Measurements from ENCODE around the gene PSMB10. TPM values are rescaled to one million over a fixed set of nuclear protein-coding genes. Genes with fewer than 3 reads are reported as not detected.
"Not testable (repeated sequence)": the region's sequence is repeated elsewhere in the genome, so short reads cannot be mapped to it uniquely, and the experiment has no call there.

The PSMB10 gene
- total RNA-seq, 2 experiments from 2014 or later = 220 to 246 TPM

- no peak for DNase-seq
- POLR2A ChIA-PET = no interaction called here
- no peak for ATAC-seq (ENCODE audit: low read depth)
Observed at GRCh38 chr16:67923414-67924116, 13.1 kb downstream of the PSMB10 start.

GRCh38 chr16:67922740-67923139 is 13.9 kb downstream of the PSMB10 start:
- Mint-ChIP-seq H3K36me3 (no peaks in the 10 kb centered on the region), H3K9me3 (no peaks in the 10 kb centered on the region), H3K27me3 (no peaks in the 10 kb centered on the region), H3K27ac (no peak overlapping the region), H3K4me3 (no peak overlapping the region), H3K4me1 (peaks cover 12% of the 10 kb centered on the region)
- ATAC-seq (ENCODE audit: low read depth) (no peak), DNase-seq (no peak)
- POLR2A ChIA-PET = no interaction called here

More at GRCh38 chr16:67923414-67924116, 13.1 kb downstream of the PSMB10 start:
- Mint-ChIP-seq H3K27me3 (no peaks in the 10 kb centered on the region), H3K4me1 (peaks cover 6% of the 10 kb centered on the region), H3K36me3 (peaks cover 1% of the 10 kb centered on the region), H3K27ac (no peak overlapping the region), H3K4me3 (no peak overlapping the region), H3K9me3 (no peaks in the 10 kb centered on the region)

- Mint-ChIP-seq H3K9me3 (no peaks in the 10 kb centered on the region), H3K36me3 (no peaks in the 10 kb centered on the region), H3K27me3 (no peaks in the 10 kb centered on the region), H3K4me1 (peaks cover 17% of the 10 kb centered on the region), H3K27ac (peak overlapping the region; percentile 56), H3K4me3 (no peak overlapping the region)
- POLR2A ChIA-PET = no interaction called here
- ATAC-seq (ENCODE audit: low read depth) (no peak), DNase-seq (no peak)
Observed at GRCh38 chr16:67922221-67922620, 14.4 kb downstream of the PSMB10 start.

GRCh38 chr16:67919622-67920221 is 16.9 kb downstream of the PSMB10 start:
- no peak for DNase-seq
- POLR2A ChIA-PET = no interaction called here
- no peak for ATAC-seq (ENCODE audit: low read depth)
- Mint-ChIP-seq H3K27ac (no peak overlapping the region), H3K9me3 (no peaks in the 10 kb centered on the region), H3K27me3 (no peaks in the 10 kb centered on the region), H3K4me1 (peaks cover 18% of the 10 kb centered on the region), H3K4me3 (no peak overlapping the region), H3K36me3 (peaks cover 2% of the 10 kb centered on the region)

- Mint-ChIP-seq H3K4me3 (no peak overlapping the region), H3K27me3 (no peaks in the 10 kb centered on the region), H3K27ac (peak overlapping the region; percentile 78), H3K36me3 (peaks cover 3% of the 10 kb centered on the region), H3K9me3 (no peaks in the 10 kb centered on the region), H3K4me1 (peaks cover 17% of the 10 kb centered on the region)
- no peak for DNase-seq
- ATAC-seq (ENCODE audit: low read depth) = peak; percentile 82
- POLR2A ChIA-PET = no interaction called here
Observed at GRCh38 chr16:67917852-67918236, 18.8 kb downstream of the PSMB10 start.

- POLR2A ChIA-PET = no interaction called here
Observed at GRCh38 chr16:67917140-67917851, 19.4 kb downstream of the PSMB10 start.

GRCh38 chr16:67915831-67916723 is 20.6 kb downstream of the PSMB10 start:
- Mint-ChIP-seq H3K4me1 (peaks cover 12% of the 10 kb centered on the region), H3K9me3 (no peaks in the 10 kb centered on the region), H3K36me3 (peaks cover 3% of the 10 kb centered on the region), H3K27ac (no peak overlapping the region), H3K4me3 (no peak overlapping the region), H3K27me3 (no peaks in the 10 kb centered on the region)
- POLR2A ChIA-PET = interaction anchor here (1.1 kb wide), 1 partner anchor 19 kb away, joined by 4 read pairs; no protein-coding TSS in a partner anchor
- ATAC-seq (ENCODE audit: low read depth) (no peak), DNase-seq (no peak)

More at GRCh38 chr16:67917140-67917851, 19.4 kb downstream of the PSMB10 start:
- ATAC-seq (ENCODE audit: low read depth) = no peak
- no peak for DNase-seq
- Mint-ChIP-seq H3K27me3 (no peaks in the 10 kb centered on the region), H3K4me1 (peaks cover 14% of the 10 kb centered on the region), H3K9me3 (no peaks in the 10 kb centered on the region), H3K4me3 (no peak overlapping the region), H3K36me3 (peaks cover 3% of the 10 kb centered on the region), H3K27ac (peak overlapping the region; percentile 78)

- H3K4me3 Mint-ChIP-seq = not testable (repeated sequence)
- POLR2A ChIA-PET = interaction anchor here (1.1 kb wide), 1 partner anchor 20 kb away, joined by 4 read pairs; no protein-coding TSS in a partner anchor
Observed at GRCh38 chr16:67915496-67915769, 21.2 kb downstream of the PSMB10 start.

GRCh38 chr16:67914758-67915495 is 21.7 kb downstream of the PSMB10 start:
- Mint-ChIP-seq H3K4me3 (no peak overlapping the region), H3K36me3 (peaks cover 3% of the 10 kb centered on the region)

More at GRCh38 chr16:67915496-67915769, 21.2 kb downstream of the PSMB10 start:
- DNase-seq; H3K27me3 Mint-ChIP-seq; ATAC-seq (ENCODE audit: low read depth); H3K9me3 Mint-ChIP-seq; H3K27ac Mint-ChIP-seq; H3K36me3 Mint-ChIP-seq: not testable (repeated sequence)
- peaks cover 15% of the 10 kb centered on the region for H3K4me1 Mint-ChIP-seq

GRCh38 chr16:67910158-67910557 is 26.5 kb downstream of the PSMB10 start:
- Mint-ChIP-seq H3K9me3 (no peaks in the 10 kb centered on the region), H3K4me3 (no peak overlapping the region), H3K27me3 (no peaks in the 10 kb centered on the region), H3K4me1 (peaks cover 13% of the 10 kb centered on the region), H3K36me3 (peaks cover 3% of the 10 kb centered on the region), H3K27ac (peak overlapping the region; percentile 70)
- ATAC-seq (ENCODE audit: low read depth) (peak; percentile 100), DNase-seq (no peak)
- POLR2A ChIA-PET = interaction anchor here (1.9 kb wide), 1 partner anchor 25 kb away, joined by 4 read pairs; no protein-coding TSS in a partner anchor

More at GRCh38 chr16:67914758-67915495, 21.7 kb downstream of the PSMB10 start:
- POLR2A ChIA-PET = interaction anchor here (0.7 to 1.1 kb wide), 2 partner anchors 18 to 21 kb away, joined by 3 to 4 read pairs; no protein-coding TSS in a partner anchor
- no peak for ATAC-seq (ENCODE audit: low read depth)
- Mint-ChIP-seq H3K9me3 (no peaks in the 10 kb centered on the region), H3K4me1 (peaks cover 19% of the 10 kb centered on the region), H3K27me3 (no peaks in the 10 kb centered on the region), H3K27ac (no peak overlapping the region)
- DNase-seq = no peak

GRCh38 chr16:67909056-67909742 is 27.5 kb downstream of the PSMB10 start:
- peaks cover 2% of the 10 kb centered on the region for H3K36me3 Mint-ChIP-seq
- POLR2A ChIA-PET = no interaction called here
- H3K27ac Mint-ChIP-seq = no peak overlapping the region
- H3K27me3 Mint-ChIP-seq = no peaks in the 10 kb centered on the region
- peak overlapping the region; percentile 47 for H3K4me3 Mint-ChIP-seq
- DNase-seq (no peak), ATAC-seq (ENCODE audit: low read depth) (no peak)
- peaks cover 13% of the 10 kb centered on the region for H3K4me1 Mint-ChIP-seq
- no peaks in the 10 kb centered on the region for H3K9me3 Mint-ChIP-seq

Data from activated naive CD8-positive, alpha-beta T cell treated with anti-CD3 and anti-CD28 coated beads, Interleukin-2, amount 10 ng/mL, durations not matched to agents 7 days and 5 days (primary cell).